GM21367 (cell line): Measurements from ENCODE around the gene PGAP6.
"Not testable (repeated sequence)": the region's sequence is repeated elsewhere in the genome, so short reads cannot be mapped to it uniquely, and the experiment has no call there.

Source experiments
- ATAC-seq: cut with Tn5 transposase; IDR thresholded peaks from one replicate; pipeline ENCODE4 v1.9.1; 2021; ENCODE audit not compliant: unreplicated experiment

Gene PGAP6

DNA sequence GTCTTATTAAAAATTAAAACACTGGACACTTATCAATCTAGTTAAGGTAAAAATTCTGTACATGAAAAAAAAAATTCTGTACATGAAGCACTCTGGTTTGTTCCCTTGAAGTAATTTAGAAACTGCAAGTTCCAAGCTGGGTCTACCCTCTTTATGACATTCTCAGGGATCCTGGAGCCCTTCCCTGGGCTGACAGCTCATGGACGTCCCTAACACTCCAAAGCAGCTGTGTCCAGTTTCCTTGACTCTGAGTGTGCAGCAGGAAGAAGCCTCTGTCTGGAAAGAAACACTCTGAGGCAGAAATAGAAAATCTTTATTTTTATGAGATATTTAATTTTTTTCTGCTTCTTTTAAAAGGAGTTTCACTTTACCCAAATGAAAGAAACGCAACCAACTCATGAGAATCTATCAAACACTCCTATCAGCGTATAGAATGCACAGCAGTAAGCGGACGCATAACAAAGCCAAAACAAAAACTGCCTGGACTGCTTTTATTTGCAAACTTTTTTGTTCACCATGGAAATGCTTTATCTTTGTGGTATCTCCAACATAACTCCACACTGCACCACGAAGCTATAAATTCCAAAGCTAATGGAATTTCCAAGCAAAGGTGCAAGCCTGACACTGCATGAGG lies 50.5 kb downstream of the PGAP6 start:
- ATAC-seq, result not testable (repeated sequence)

- ATAC-seq, result no peak
These were observed 51.0 kb downstream of the PGAP6 start for GRCh38 chr16:330741-331140.

GRCh38 chr16:325375-326145 lies 56.2 kb downstream of the PGAP6 start:
- ATAC-seq, result no peak

DNA sequence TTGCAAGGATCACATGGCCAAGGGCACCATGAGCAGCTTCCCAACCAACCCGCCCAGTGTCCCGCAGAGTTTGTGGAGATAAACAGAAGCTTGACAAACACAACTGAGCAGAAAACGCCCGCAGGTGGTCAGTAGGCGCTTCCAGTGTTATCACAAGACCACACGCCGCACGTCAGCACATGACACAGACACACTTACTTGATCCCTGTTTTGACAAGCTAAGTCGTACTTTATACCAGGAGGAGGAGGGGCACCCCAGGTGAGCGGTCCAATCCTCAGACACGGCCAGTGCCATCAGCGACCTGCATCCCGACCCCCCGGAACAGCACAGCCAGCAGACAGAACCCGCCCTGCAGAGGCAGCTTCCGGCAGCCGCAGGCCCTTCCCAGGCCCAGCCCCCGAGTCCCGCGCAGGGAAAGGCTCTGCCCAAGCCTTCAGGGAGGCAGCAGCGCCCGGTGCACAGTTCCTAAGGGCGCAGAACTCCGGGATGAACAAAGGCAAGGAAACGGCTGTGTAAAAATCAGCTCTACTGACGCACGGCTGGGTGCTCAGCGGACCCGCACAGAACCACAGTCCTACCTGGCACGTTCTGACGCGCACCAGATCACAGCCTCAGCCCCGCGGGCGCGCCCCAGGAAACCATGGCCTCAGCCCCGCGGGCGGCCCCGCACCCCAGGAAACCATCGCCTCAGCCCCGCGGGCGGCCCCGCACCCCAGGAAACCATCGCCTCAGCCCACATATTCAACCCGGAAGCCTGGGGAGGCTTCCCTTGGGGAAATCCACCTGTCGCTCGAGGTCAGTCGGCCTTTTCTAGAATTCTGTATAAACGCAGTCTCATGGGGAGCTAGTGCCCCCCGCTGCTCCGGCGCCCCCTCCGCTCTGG lies 57.1 kb downstream of the PGAP6 start:
- ATAC-seq, result no peak

GRCh38 chr16:324201-324450 lies 57.7 kb downstream of the PGAP6 start:
- no peak for ATAC-seq

- ATAC-seq, result no peak
These were observed 59.2 kb downstream of the PGAP6 start for GRCh38 chr16:322476-323143.

DNA sequence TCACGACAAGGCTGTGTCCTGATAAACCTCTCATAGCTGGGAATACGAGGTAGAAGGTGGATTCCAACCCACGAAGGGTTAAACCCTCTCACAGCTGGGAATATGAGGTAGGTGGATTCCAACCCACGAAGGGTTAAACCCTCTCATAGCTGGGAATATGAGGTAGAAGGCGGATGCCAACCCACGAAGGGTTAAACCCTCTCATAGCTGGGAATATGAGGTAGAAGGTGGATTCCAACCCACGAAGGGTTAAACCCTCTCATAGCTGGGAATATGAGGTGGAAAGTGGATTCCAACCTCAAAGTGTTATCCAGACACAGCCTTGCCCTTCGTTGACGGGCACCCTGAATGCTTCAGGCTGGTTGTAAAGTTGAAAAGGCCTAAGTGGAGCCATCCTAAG lies 60.2 kb downstream of the PGAP6 start:
- ATAC-seq, result no peak
